ENCODE measurements around the gene MAEA.

Gene MAEA

GRCh38 chr4:1362046-1362445 is 72.4 kb downstream of the MAEA start:
- H2AFZ ChIP-seq (ENCODE audit: low read length) = no peak overlapping the region
- no peak overlapping the region for H3K27ac ChIP-seq (ENCODE audit: low read depth, low read length, poor library complexity, severe bottlenecking)
- H3K4me2 ChIP-seq (ENCODE audit: low read length) = no peak overlapping the region
- no peaks in the 10 kb centered on the region for H4K20me1 ChIP-seq (ENCODE audit: insufficient read depth, low read length)
- no peaks in the 10 kb centered on the region for H3K9me3 ChIP-seq (ENCODE audit: low read length)
- H3K9ac ChIP-seq (ENCODE audit: low read length) = no peak overlapping the region
- no peaks in the 10 kb centered on the region for H3K4me1 ChIP-seq (ENCODE audit: insufficient read depth, low read length, severe bottlenecking)
- no peaks in the 10 kb centered on the region for H3K36me3 ChIP-seq (ENCODE audit: insufficient read depth, low read length)
- H3F3A ChIP-seq (ENCODE audit: insufficient read depth, low read length) = no peaks in the 10 kb centered on the region
- no peaks in the 10 kb centered on the region for H3K9me2 ChIP-seq (ENCODE audit: low read depth, low read length)
- no peaks in the 10 kb centered on the region for H3K27me3 ChIP-seq (ENCODE audit: insufficient read depth, low read length)
- no peaks in the 10 kb centered on the region for H3K79me2 ChIP-seq (ENCODE audit: insufficient read depth, low read length)
- TF ChIP-seq CTCF (IDR thresholded peaks at IDR 0.05; ENCODE audit: low read length) (no peak), EZH2 (IDR thresholded peaks at IDR 0.05; ENCODE audit: borderline replicate concordance, low read length) (no peak)
- no peak overlapping the region for H3K4me3 ChIP-seq (ENCODE audit: low read depth, low read length, poor library complexity, severe bottlenecking)

GRCh38 chr4:1362521-1362920 is 72.8 kb downstream of the MAEA start:
- no peak overlapping the region for H2AFZ ChIP-seq (ENCODE audit: low read length)
- no peaks in the 10 kb centered on the region for H4K20me1 ChIP-seq (ENCODE audit: insufficient read depth, low read length)
- TF ChIP-seq EZH2 (IDR thresholded peaks at IDR 0.05; ENCODE audit: borderline replicate concordance, low read length) (no peak), CTCF (IDR thresholded peaks at IDR 0.05; ENCODE audit: low read length) (no peak)
- H3K9me3 ChIP-seq (ENCODE audit: low read length) = no peaks in the 10 kb centered on the region
- no peaks in the 10 kb centered on the region for H3F3A ChIP-seq (ENCODE audit: insufficient read depth, low read length)
- no peak overlapping the region for H3K9ac ChIP-seq (ENCODE audit: low read length)
- no peak overlapping the region for H3K4me3 ChIP-seq (ENCODE audit: low read depth, low read length, poor library complexity, severe bottlenecking)
- no peaks in the 10 kb centered on the region for H3K79me2 ChIP-seq (ENCODE audit: insufficient read depth, low read length)
- H3K4me2 ChIP-seq (ENCODE audit: low read length) = no peak overlapping the region
- H3K9me2 ChIP-seq (ENCODE audit: low read depth, low read length) = no peaks in the 10 kb centered on the region
- H3K27ac ChIP-seq (ENCODE audit: low read depth, low read length, poor library complexity, severe bottlenecking) = no peak overlapping the region
- no peaks in the 10 kb centered on the region for H3K27me3 ChIP-seq (ENCODE audit: insufficient read depth, low read length)
- H3K4me1 ChIP-seq (ENCODE audit: insufficient read depth, low read length, severe bottlenecking) = no peaks in the 10 kb centered on the region
- H3K36me3 ChIP-seq (ENCODE audit: insufficient read depth, low read length) = no peaks in the 10 kb centered on the region

- Histone ChIP-seq H3K27ac (ENCODE audit: low read depth, low read length, poor library complexity, severe bottlenecking) (no peak overlapping the region), H3K4me3 (ENCODE audit: low read depth, low read length, poor library complexity, severe bottlenecking) (no peak overlapping the region), H3K9me2 (ENCODE audit: low read depth, low read length) (no peaks in the 10 kb centered on the region), H2AFZ (ENCODE audit: low read length) (no peak overlapping the region), H3K4me1 (ENCODE audit: insufficient read depth, low read length, severe bottlenecking) (no peaks in the 10 kb centered on the region), H3F3A (ENCODE audit: insufficient read depth, low read length) (no peaks in the 10 kb centered on the region), H4K20me1 (ENCODE audit: insufficient read depth, low read length) (no peaks in the 10 kb centered on the region), H3K9ac (ENCODE audit: low read length) (no peak overlapping the region), H3K27me3 (ENCODE audit: insufficient read depth, low read length) (no peaks in the 10 kb centered on the region), H3K79me2 (ENCODE audit: insufficient read depth, low read length) (no peaks in the 10 kb centered on the region), H3K9me3 (ENCODE audit: low read length) (no peaks in the 10 kb centered on the region), H3K36me3 (ENCODE audit: insufficient read depth, low read length) (no peaks in the 10 kb centered on the region), H3K4me2 (ENCODE audit: low read length) (no peak overlapping the region)
- no peak for TF ChIP-seq CTCF (IDR thresholded peaks at IDR 0.05; ENCODE audit: low read length)
- no peak for TF ChIP-seq EZH2 (IDR thresholded peaks at IDR 0.05; ENCODE audit: borderline replicate concordance, low read length)
Observed at GRCh38 chr4:1363513-1363912, 73.8 kb downstream of the MAEA start.

All from OCI-LY1 (cell line).